Liver (tissue), 3 donors: Measurements from ENCODE around the gene SLC25A43.
"Not testable (repeated sequence)": the region's sequence is repeated elsewhere in the genome, so short reads cannot be mapped to it uniquely, and the experiment has no call there.

ENCODE experiments used
- EGR1 ChIP-seq, 2 donors: IDR thresholded peaks; 2 replicates each; pipeline ENCODE4 v1.6.1; 2016 to 2018; ENCODE audit warnings: antibody characterized with exemption in 2 of 2, low read depth in 2 of 2
- FOXA1 ChIP-seq: IDR thresholded peaks from 2 replicates; pipeline ENCODE4 v1.6.1; 2016; ENCODE audit warnings: antibody characterized with exemption
- MAX ChIP-seq: IDR thresholded peaks from 2 replicates; pipeline ENCODE4 v1.6.1; 2016; ENCODE audit warnings: antibody characterized with exemption
- RAD21 ChIP-seq, 2 donors: IDR thresholded peaks; 2 replicates each; pipeline ENCODE4 v1.6.1; 2016; ENCODE audit warnings: antibody characterized with exemption in 2 of 2, mild to moderate bottlenecking in 2 of 2
- REST ChIP-seq: IDR thresholded peaks from 2 replicates; pipeline ENCODE4 v1.6.1; 2016; ENCODE audit warnings: antibody characterized with exemption, mild to moderate bottlenecking
- TAF1 ChIP-seq: conservative IDR thresholded peaks from 2 replicates; pipeline ENCODE4 v1.6.1; 2016; ENCODE audit warnings: antibody characterized with exemption, mild to moderate bottlenecking
- YY1 ChIP-seq: IDR thresholded peaks from 2 replicates; pipeline ENCODE4 v1.6.1; 2016; ENCODE audit warnings: antibody characterized with exemption, mild to moderate bottlenecking
- ZBTB33 ChIP-seq: IDR thresholded peaks from 2 replicates; pipeline ENCODE4 v1.6.1; 2016; ENCODE audit warnings: antibody characterized with exemption
- TF ChIP-seq, protein P1 (sequence below): fragments of 150-350 bp; IDR thresholded peaks from 2 replicates; pipeline ENCODE4 v1.5.1; 2017; ENCODE audit warnings: improper control_type of control experiment, low read depth, low read length; ENCODE audit not compliant: missing input control
- TF ChIP-seq, protein P2 (sequence below): IDR thresholded peaks from 2 replicates; pipeline ENCODE4 v1.6.1; 2016; ENCODE audit warnings: antibody characterized with exemption
- donor health status: healthy.
- donor health status: healthy.

DNA sequence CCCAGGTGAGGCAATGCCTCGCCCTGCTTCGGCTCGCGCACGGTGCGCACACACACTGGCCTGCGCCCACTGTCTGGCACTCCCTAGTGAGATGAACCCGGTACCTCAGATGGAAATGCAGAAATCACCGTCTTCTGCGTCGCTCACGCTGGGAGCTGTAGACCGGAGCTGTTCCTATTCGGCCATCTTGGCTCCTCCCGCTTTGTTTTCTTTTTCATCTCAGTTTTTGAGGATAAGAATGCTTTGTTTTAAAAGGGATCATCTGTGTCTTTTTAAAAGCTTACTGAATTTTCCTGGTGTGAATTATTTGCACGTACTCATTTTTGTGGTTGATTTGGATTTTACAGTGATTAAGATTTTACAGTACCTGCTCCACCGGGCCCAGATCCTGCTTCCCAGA, 42.2 kb downstream of the SLC25A43 start:
- TF ChIP-seq REST; MAX; TAF1; EGR1 (IDR thresholded peaks at IDR 0.05; ENCODE audit: low read depth in 2 of 2); YY1; FOXA1; RAD21 (IDR thresholded peaks at IDR 0.05); ZBTB33: not testable (repeated sequence)
- TF ChIP-seq, protein P1, sequence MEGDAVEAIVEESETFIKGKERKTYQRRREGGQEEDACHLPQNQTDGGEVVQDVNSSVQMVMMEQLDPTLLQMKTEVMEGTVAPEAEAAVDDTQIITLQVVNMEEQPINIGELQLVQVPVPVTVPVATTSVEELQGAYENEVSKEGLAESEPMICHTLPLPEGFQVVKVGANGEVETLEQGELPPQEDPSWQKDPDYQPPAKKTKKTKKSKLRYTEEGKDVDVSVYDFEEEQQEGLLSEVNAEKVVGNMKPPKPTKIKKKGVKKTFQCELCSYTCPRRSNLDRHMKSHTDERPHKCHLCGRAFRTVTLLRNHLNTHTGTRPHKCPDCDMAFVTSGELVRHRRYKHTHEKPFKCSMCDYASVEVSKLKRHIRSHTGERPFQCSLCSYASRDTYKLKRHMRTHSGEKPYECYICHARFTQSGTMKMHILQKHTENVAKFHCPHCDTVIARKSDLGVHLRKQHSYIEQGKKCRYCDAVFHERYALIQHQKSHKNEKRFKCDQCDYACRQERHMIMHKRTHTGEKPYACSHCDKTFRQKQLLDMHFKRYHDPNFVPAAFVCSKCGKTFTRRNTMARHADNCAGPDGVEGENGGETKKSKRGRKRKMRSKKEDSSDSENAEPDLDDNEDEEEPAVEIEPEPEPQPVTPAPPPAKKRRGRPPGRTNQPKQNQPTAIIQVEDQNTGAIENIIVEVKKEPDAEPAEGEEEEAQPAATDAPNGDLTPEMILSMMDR: not testable (repeated sequence)
- TF ChIP-seq, protein P2, sequence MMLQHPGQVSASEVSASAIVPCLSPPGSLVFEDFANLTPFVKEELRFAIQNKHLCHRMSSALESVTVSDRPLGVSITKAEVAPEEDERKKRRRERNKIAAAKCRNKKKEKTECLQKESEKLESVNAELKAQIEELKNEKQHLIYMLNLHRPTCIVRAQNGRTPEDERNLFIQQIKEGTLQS: not testable (repeated sequence)
